Measurements from ENCODE around the gene CDC42EP1.
"Not testable (repeated sequence)": the region's sequence is repeated elsewhere in the genome, so short reads cannot be mapped to it uniquely, and the experiment has no call there.

Gene CDC42EP1

GRCh38 chr22:37559901-37560607 lies at the start of gene CDC42EP1:
CDC42EP1 (plus strand) TSS chr22:37560480; CDS start chr22:37566350, 5,870 bp downstream.
- no peak for DNase-seq (ENCODE audit: low read depth)

DNA sequence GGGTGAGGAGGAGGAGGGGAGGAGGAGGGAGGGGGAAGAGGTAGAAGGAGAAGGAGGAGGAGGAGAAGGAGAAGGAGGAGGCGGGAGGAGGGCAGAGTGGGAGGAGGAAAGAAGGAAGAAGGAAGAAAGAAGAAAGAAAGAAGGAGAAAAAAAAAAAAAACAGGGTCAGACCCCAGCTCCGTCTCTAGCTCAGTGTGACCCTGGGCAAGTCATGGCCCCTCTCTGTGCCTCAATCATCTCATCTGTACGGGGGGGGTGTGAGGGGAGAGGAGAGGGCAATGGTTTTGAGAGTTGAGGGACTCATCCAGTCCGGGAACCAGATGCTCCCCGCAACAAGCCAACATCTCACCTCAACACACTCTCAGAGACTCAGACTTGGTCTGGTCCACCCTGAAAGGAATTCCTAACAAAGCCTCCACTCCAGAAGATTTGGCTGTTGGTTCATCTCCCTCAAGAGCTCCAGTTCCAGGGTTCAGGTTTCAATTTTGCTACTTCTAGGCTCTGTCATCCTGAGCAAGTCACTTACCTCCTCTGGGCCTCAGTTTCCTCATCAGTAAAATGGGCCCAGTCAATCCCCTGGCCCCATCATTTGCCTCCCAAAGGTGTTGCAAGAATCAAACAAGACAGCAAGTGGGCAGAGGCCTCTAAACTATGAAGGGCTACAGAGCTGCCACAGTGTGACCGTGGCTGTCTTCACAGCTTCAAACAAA lies 48.7 kb upstream of the CDC42EP1 start:
- DNase-seq (ENCODE audit: low read depth) = no peak

DNA sequence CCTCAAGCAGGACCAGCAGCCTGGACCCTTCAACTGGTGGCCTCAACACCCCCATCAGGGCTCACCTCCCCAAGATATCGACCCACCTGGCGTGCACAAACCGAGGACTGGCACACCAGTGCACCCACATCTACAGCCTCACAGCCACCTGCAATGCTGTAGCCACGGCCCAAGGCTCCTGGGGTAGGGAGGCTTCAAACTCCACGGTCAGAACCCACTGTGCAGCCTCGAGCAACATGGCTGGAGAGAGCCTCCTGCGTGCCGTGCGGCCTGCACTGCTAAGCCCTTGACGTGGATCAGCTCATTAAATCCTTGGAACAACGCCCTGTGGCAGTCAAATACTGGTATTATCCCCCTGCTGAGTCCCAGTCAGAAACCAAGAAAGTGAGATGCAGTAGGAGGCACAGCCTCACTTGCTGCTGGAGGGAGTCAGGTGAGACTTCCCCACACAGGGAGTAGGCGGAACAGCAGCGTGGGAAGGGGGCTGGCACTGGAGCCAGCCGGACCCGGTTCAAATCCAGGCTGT lies 45.7 kb upstream of the CDC42EP1 start:
- DNase-seq (ENCODE audit: low read depth) = no peak

GRCh38 chr22:37515901-37516300 lies 44.4 kb upstream of the CDC42EP1 start:
- no peak for DNase-seq (ENCODE audit: low read depth)

- no peak for DNase-seq (ENCODE audit: low read depth)
These were observed 43.8 kb upstream of the CDC42EP1 start for GRCh38 chr22:37516456-37516855.

- DNase-seq (ENCODE audit: low read depth) = no peak
These were observed 42.3 kb upstream of the CDC42EP1 start for GRCh38 chr22:37517826-37518450.

DNA sequence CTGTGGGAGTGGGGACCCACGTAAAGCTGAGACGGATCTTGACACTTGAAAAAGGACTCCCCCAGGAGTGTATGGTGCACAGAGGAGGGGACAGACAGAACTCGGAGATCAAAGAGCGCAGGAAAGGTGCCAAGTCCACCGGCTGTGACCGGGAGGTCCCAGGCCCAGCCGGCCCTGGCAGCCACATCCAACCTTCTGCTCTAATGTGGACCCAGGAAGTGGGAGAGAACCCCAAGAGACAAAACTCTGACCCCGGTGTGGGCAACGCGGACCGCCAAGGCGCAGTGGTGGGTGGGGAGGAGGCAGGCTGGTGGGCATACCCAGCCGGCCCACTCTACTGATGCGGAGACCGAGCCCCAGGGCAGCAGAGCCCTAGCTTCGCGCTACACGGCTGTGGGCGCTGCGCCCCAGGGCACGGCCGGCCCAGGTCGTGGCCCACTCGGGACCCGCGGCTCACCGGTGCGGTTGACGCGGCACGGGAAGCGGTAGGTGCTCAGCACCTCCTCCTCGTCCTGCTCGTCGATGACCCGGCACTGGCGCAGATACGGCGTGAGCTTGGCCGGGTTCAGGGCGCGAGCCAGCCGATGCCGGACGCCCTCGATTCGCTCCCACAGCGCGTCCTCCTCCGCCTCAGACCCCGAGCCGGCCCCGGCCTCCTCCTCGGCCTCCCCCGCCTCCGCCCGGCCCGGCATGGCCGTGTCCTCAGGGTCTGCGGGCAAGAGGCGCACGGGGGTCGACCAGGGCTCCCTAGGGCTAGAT lies 41.6 kb upstream of the CDC42EP1 start:
- DNase-seq (ENCODE audit: low read depth) = no peak

DNA sequence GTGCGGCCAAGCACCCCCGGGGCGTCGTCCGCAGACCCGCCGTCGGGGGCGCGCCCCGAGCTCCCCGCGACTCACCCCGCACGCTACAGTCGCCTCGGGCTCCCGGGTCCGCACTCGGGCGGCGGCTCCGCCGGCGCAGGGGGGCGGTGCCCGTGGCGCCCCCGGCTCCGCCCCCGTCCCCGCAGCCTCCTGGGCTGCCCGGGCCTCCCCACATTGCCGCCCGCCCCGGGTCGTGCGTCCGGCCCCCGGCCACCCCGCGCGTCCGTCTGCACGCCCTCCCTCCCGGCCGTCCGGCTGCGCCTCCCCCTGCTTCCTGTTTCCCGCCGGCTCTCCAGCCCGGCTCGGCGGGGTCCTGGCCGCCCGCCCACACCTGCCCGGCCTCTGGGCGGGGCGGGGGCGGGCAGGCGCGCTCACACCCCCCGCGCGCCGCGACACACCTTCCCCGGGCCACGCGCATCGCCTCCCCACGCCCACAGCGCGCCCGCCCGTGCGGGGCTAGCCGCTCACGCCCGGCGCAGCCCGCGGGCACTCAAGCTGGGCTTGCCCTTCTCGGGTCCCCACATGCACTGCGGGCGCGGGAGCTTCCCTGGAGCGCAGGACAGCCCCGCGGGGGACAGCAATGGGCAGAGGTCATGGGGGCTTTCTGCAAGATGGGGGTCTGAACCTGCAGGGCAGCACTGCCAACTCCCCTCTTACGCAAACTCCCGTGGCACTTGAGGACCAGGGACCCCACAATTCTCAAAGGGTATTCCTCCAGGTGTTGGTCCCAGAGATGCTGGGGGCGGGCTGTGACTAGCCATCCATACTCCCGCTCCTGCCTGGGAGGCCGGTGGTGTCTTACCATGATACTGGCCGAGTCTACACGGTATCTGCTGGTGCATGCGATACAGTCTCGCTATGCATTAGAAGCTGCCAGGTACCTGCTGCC lies 40.7 kb upstream of the CDC42EP1 start, which contains the start of gene CARD10:
TSS of gene CARD10 (minus strand) at position 148 of the 928 bp plus-strand sequence. CDS start 215 bp downstream, outside the sequence.
- DNase-seq (ENCODE audit: low read depth) = no peak

GRCh38 chr22:37520776-37521191 lies 39.5 kb upstream of the CDC42EP1 start:
- no peak for DNase-seq (ENCODE audit: low read depth)

GRCh38 chr22:37521236-37521739 lies 39.0 kb upstream of the CDC42EP1 start:
- no peak for DNase-seq (ENCODE audit: low read depth)

GRCh38 chr22:37522482-37522881 lies 37.8 kb upstream of the CDC42EP1 start:
- DNase-seq (ENCODE audit: low read depth) = no peak

DNA sequence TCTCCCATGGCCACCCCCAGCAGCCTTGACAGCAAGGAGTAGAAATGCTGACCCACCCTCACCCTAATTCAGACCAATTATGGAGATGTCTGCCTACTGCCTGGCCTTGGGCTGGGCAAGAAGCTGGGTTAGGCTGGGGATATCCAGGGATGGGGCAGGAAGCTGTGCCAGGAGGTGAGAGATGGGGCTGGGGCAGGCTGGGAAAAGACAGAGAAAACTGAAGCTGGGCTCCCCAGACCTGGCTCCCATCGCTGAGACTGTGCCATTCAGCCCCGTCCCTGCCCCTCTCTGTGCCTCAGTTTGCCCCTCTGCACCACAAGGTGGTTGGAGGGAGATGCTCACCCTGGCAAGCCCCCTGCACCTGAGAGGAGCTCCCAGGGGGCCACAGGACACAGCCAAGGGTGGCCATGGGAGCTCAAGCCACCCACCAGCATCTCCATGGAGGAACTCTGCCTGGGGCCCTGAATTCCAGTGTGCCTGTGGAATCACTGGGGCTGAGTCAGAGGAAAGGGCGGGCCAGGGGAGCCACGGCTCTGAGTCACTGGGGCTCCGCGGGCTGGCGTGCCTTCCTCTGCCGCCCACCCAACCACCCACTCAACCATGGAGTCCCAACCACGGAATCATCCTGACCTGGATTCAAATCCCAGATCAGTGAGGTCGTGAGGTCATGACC lies 35.1 kb upstream of the CDC42EP1 start:
- DNase-seq (ENCODE audit: low read depth) = peak; percentile 55

GRCh38 chr22:37525746-37526350 lies 34.4 kb upstream of the CDC42EP1 start:
- no peak for DNase-seq (ENCODE audit: low read depth)

DNA sequence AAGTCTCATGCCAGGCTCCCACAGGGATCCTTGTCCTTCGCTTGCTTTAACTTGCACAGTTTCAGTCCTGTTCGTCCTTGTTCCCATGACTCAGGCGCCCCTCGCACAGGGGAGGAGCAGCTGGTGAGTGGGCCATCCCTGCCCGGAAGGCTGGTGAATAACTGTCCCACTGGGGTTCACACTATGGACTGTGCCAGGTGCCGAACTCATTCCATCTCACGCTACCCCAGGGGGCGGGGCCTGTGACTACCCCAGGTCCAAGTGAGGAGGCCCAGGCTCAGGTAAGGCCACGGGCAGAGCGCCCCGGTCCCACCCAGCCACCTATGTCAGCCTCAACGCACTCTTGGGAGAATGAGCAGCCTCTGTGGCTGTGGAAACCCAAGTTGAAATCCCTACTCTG lies 33.9 kb upstream of the CDC42EP1 start:
- DNase-seq (ENCODE audit: low read depth) = no peak

- not testable (repeated sequence) for DNase-seq (ENCODE audit: low read depth)
These were observed 33.1 kb upstream of the CDC42EP1 start for GRCh38 chr22:37527081-37527752.

- DNase-seq (ENCODE audit: low read depth) = not testable (repeated sequence)
These were observed 32.3 kb upstream of the CDC42EP1 start for GRCh38 chr22:37527952-37528351.

DNA sequence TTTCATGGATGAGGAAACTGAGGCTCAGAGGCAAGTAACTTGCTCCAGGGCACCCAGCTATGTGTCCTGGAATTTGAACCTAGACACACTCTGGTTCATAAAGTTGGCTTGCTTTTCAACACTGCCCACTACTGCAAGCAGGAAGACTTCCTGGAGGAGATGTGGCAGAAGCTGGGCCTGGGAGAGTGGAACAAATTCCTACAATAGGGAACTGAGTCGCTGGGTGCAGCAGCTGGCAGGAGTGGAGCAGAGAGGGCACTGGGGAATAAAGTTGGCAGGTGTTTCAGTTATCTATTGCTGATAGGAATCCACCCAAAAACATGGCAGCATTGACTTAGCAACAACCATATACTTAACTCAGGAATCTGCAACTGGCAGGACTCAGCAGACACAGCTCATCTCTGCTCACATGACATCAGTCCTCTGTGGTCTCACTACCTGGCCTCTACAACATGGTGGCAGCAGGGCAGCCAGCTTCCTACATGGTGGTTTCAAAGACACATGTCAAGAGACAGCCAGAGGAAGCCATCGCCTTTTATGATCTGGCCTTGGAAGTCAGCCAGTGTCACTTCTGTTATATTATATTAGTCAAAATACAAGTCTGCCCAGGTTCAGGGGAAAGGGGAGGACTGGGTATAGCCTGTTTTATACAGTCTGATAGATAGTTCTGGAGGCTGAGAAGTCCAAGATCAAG lies 30.5 kb upstream of the CDC42EP1 start:
- no peak for DNase-seq (ENCODE audit: low read depth)

GRCh38 chr22:37533995-37534394 lies 26.3 kb upstream of the CDC42EP1 start:
- peak; percentile 53 for DNase-seq (ENCODE audit: low read depth)

Measured in non-pigmented ciliary epithelial cell (primary cell).